ENCODE data around the gene FSTL3. TPM values are rescaled to one million over a fixed set of nuclear protein-coding genes. Genes with fewer than 3 reads are reported as not detected.

The FSTL3 gene
- total and polyA plus RNA-seq, 4 donors: 2.2 to 8.4 (median 6.0) TPM

DNA sequence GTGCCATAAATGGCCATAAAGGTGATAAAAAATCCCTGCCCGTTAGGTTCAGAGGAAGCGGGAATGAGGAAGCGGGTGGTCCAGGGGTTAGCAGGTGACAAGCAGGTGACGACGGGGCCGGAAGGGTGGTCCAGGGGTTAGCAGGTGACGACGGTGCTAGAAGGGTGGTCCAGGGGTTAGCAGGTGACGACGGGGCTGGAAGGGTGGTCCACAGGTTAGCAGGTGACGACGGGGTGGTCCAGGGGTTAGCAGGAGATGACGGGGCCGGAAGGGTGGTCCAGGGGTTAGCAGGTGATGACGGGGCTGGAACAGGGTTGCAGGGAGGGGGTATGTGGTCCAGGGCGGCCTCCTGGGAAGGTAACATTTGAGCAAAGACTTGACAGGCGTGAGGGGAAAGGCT is 12.8 kb downstream of the FSTL3 start:
- WGBS: 82% methylated on average over 17 of the region's 17 CpGs
- Histone ChIP-seq H3K27ac (ENCODE audit: low read depth in 1 of 2, low read length in 2 of 2) (no peak overlapping the region), H3K4me1 (ENCODE audit: control insufficient read depth in 4 of 4, insufficient read depth in 4 of 4, low read length in 3 of 4) (no peaks in the 10 kb centered on the region), H3K36me3 (ENCODE audit: control insufficient read depth in 4 of 4, insufficient read depth in 3 of 4, low read depth in 1 of 4, low read length in 3 of 4) (no peaks in the 10 kb centered on the region), H3K27me3 (ENCODE audit: control insufficient read depth in 4 of 4, insufficient read depth in 4 of 4, low read length in 3 of 4) (no peaks in the 10 kb centered on the region), H3K9ac (ENCODE audit: low read depth in 1 of 2, low read length in 2 of 2) (no peak overlapping the region), H3K9me3 (ENCODE audit: control insufficient read depth in 4 of 4, low read length in 3 of 4) (no peaks in the 10 kb centered on the region), H3K4me3 (ENCODE audit: low read depth in 1 of 3, low read length in 3 of 3) (no peak overlapping the region)
- no peak for DNase-seq (ENCODE audit: low spot score)
- no peak for TF ChIP-seq YY1 (IDR thresholded peaks at IDR 0.05)
- TF ChIP-seq RAD21 (IDR thresholded peaks at IDR 0.05): no peak
- no peak for TF ChIP-seq HNF4G (IDR thresholded peaks at IDR 0.05)
- TF ChIP-seq, protein P1, sequence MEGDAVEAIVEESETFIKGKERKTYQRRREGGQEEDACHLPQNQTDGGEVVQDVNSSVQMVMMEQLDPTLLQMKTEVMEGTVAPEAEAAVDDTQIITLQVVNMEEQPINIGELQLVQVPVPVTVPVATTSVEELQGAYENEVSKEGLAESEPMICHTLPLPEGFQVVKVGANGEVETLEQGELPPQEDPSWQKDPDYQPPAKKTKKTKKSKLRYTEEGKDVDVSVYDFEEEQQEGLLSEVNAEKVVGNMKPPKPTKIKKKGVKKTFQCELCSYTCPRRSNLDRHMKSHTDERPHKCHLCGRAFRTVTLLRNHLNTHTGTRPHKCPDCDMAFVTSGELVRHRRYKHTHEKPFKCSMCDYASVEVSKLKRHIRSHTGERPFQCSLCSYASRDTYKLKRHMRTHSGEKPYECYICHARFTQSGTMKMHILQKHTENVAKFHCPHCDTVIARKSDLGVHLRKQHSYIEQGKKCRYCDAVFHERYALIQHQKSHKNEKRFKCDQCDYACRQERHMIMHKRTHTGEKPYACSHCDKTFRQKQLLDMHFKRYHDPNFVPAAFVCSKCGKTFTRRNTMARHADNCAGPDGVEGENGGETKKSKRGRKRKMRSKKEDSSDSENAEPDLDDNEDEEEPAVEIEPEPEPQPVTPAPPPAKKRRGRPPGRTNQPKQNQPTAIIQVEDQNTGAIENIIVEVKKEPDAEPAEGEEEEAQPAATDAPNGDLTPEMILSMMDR (IDR thresholded peaks at IDR 0.05; ENCODE audit: low read depth, low read length, missing input control): no peak
- no peak for TF ChIP-seq JUND (IDR thresholded peaks at IDR 0.05)
- TF ChIP-seq, protein P2, sequence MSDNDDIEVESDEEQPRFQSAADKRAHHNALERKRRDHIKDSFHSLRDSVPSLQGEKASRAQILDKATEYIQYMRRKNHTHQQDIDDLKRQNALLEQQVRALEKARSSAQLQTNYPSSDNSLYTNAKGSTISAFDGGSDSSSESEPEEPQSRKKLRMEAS (IDR thresholded peaks at IDR 0.05): no peak
- no peak for TF ChIP-seq SP1 (IDR thresholded peaks at IDR 0.05)
- TF ChIP-seq, protein P3, sequence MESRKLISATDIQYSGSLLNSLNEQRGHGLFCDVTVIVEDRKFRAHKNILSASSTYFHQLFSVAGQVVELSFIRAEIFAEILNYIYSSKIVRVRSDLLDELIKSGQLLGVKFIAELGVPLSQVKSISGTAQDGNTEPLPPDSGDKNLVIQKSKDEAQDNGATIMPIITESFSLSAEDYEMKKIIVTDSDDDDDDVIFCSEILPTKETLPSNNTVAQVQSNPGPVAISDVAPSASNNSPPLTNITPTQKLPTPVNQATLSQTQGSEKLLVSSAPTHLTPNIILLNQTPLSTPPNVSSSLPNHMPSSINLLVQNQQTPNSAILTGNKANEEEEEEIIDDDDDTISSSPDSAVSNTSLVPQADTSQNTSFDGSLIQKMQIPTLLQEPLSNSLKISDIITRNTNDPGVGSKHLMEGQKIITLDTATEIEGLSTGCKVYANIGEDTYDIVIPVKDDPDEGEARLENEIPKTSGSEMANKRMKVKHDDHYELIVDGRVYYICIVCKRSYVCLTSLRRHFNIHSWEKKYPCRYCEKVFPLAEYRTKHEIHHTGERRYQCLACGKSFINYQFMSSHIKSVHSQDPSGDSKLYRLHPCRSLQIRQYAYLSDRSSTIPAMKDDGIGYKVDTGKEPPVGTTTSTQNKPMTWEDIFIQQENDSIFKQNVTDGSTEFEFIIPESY (IDR thresholded peaks at IDR 0.05): no peak
- TF ChIP-seq RXRA (IDR thresholded peaks at IDR 0.05): no peak

DNA sequence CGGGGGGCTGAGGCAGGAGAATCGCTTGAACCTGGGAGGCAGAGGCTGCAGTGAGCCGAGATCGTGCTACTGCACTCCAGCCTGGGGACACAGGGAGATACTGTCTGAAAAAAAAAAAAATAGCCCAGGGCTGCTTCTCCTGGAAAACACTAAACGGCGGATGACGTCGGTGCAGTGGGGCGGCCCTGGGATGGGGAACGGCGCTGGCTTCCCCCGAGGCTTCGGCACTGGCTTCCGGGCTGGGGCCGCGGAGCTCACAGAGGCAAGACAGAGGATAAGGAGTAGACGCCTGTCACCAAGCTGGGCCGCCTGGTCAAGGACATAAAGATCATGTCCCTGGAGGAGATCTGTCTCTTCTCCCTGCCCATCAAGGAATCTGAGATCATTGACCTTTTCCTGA is 14.0 kb downstream of the FSTL3 start:
- no peak overlapping the region for H3K27ac ChIP-seq (ENCODE audit: low read depth in 1 of 2, low read length in 2 of 2)
- no peaks in the 10 kb centered on the region for H3K4me1 ChIP-seq (ENCODE audit: control insufficient read depth in 4 of 4, insufficient read depth in 4 of 4, low read length in 3 of 4)
- H3K27me3 ChIP-seq (ENCODE audit: control insufficient read depth in 4 of 4, insufficient read depth in 4 of 4, low read length in 3 of 4): no peaks in the 10 kb centered on the region
- no peak overlapping the region for H3K9ac ChIP-seq (ENCODE audit: low read depth in 1 of 2, low read length in 2 of 2)
- no peaks in the 10 kb centered on the region for H3K9me3 ChIP-seq (ENCODE audit: control insufficient read depth in 4 of 4, low read length in 3 of 4)
- no peak overlapping the region for H3K4me3 ChIP-seq (ENCODE audit: low read depth in 1 of 3, low read length in 3 of 3)
- H3K36me3 ChIP-seq (ENCODE audit: control insufficient read depth in 4 of 4, insufficient read depth in 3 of 4, low read depth in 1 of 4, low read length in 3 of 4): no peaks in the 10 kb centered on the region
- WGBS: 73% methylated on average over 18 of the region's 18 CpGs
- no peak for DNase-seq (ENCODE audit: low spot score)
- TF ChIP-seq FOXA2 (IDR thresholded peaks at IDR 0.05): no peak
- TF ChIP-seq GABPA (IDR thresholded peaks at IDR 0.05 in 1 of 2, conservative IDR thresholded peaks at IDR 0.05 in 1 of 2): no peak
- TF ChIP-seq FOXA1 (IDR thresholded peaks at IDR 0.05): no peak
- TF ChIP-seq SP1 (IDR thresholded peaks at IDR 0.05): no peak
- TF ChIP-seq, protein P4, sequence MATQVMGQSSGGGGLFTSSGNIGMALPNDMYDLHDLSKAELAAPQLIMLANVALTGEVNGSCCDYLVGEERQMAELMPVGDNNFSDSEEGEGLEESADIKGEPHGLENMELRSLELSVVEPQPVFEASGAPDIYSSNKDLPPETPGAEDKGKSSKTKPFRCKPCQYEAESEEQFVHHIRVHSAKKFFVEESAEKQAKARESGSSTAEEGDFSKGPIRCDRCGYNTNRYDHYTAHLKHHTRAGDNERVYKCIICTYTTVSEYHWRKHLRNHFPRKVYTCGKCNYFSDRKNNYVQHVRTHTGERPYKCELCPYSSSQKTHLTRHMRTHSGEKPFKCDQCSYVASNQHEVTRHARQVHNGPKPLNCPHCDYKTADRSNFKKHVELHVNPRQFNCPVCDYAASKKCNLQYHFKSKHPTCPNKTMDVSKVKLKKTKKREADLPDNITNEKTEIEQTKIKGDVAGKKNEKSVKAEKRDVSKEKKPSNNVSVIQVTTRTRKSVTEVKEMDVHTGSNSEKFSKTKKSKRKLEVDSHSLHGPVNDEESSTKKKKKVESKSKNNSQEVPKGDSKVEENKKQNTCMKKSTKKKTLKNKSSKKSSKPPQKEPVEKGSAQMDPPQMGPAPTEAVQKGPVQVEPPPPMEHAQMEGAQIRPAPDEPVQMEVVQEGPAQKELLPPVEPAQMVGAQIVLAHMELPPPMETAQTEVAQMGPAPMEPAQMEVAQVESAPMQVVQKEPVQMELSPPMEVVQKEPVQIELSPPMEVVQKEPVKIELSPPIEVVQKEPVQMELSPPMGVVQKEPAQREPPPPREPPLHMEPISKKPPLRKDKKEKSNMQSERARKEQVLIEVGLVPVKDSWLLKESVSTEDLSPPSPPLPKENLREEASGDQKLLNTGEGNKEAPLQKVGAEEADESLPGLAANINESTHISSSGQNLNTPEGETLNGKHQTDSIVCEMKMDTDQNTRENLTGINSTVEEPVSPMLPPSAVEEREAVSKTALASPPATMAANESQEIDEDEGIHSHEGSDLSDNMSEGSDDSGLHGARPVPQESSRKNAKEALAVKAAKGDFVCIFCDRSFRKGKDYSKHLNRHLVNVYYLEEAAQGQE (IDR thresholded peaks at IDR 0.05): no peak
- no peak for TF ChIP-seq NR2F2 (IDR thresholded peaks at IDR 0.05)
- TF ChIP-seq, protein P1 (IDR thresholded peaks at IDR 0.05; ENCODE audit: low read depth, low read length, missing input control): no peak
- no peak for TF ChIP-seq EGR1 (IDR thresholded peaks at IDR 0.05; ENCODE audit: low read depth in 2 of 2)
- TF ChIP-seq HNF4G (IDR thresholded peaks at IDR 0.05): no peak
